Nephron (organoid): ENCODE data around the gene BACE1-AS.

Experiments used
- H3K27ac Mint-ChIP-seq, 3 experiments: 2 replicates each; pipeline ENCODE4 v1.8.0; 2020; ENCODE audit warnings: mixed read lengths in 3 of 3, mild to moderate bottlenecking in 2 of 3, moderate library complexity in 1 of 3
- H3K27me3 Mint-ChIP-seq: 2 replicates; pipeline ENCODE4 v1.8.0; 2021; ENCODE audit warnings: low read depth, mild to moderate bottlenecking, moderate library complexity, mixed read lengths
- H3K36me3 Mint-ChIP-seq: 2 replicates; pipeline ENCODE4 v1.8.0; 2020; ENCODE audit warnings: low read depth, mixed read lengths
- H3K4me1 Mint-ChIP-seq: 2 replicates; pipeline ENCODE4 v1.8.0; 2020; ENCODE audit warnings: mixed read lengths
- H3K4me3 Mint-ChIP-seq, 3 experiments: 2 replicates each; pipeline ENCODE4 v1.8.0; 2020; ENCODE audit warnings: mild to moderate bottlenecking in 3 of 3, mixed read lengths in 3 of 3, moderate library complexity in 2 of 3
- H3K9me3 Mint-ChIP-seq: 2 replicates; pipeline ENCODE4 v1.8.0; 2020; ENCODE audit warnings: mixed read lengths
- CTCF ChIP-seq, 3 experiments: fragments of 200-600 bp; sonication (generic); IDR thresholded peaks; one replicate each; pipeline ENCODE4 v1.5.0; 2021; ENCODE audit warnings: antibody characterized with exemption in 3 of 3; ENCODE audit not compliant: unreplicated experiment in 3 of 3

BACE1-AS gene

GRCh38 chr11:117300773-117301172 is 9.6 kb downstream of the BACE1-AS start:
- Mint-ChIP-seq H3K36me3 (no peaks in the 10 kb centered on the region), H3K27me3 (peaks cover 7% of the 10 kb centered on the region), H3K4me1 (peaks cover 39% of the 10 kb centered on the region), H3K4me3 (peak overlapping the region; percentile 46 to 63 (median 50)), H3K9me3 (no peaks in the 10 kb centered on the region), H3K27ac (peak overlapping the region; percentile 92 to 98 (median 95))
- no peak for TF ChIP-seq CTCF (IDR thresholded peaks at IDR 0.05; ENCODE audit: unreplicated experiment in 3 of 3)

GRCh38 chr11:117302228-117302627 is 11.1 kb downstream of the BACE1-AS start:
- no peaks in the 10 kb centered on the region for H3K36me3 Mint-ChIP-seq
- H3K4me3 Mint-ChIP-seq, result no peak overlapping the region
- H3K27ac Mint-ChIP-seq, result peak overlapping the region in 2 of 3 experiments; percentile 76 to 95
- H3K9me3 Mint-ChIP-seq, result no peaks in the 10 kb centered on the region
- TF ChIP-seq CTCF (IDR thresholded peaks at IDR 0.05; ENCODE audit: unreplicated experiment in 3 of 3), result no peak
- H3K27me3 Mint-ChIP-seq, result peaks cover 7% of the 10 kb centered on the region
- peaks cover 35% of the 10 kb centered on the region for H3K4me1 Mint-ChIP-seq

GRCh38 chr11:117303101-117303500 is 12.0 kb downstream of the BACE1-AS start:
- Mint-ChIP-seq H3K36me3 (no peaks in the 10 kb centered on the region), H3K4me1 (peaks cover 35% of the 10 kb centered on the region), H3K27ac (peak overlapping the region in 2 of 3 experiments; percentile 68 to 95), H3K27me3 (peaks cover 7% of the 10 kb centered on the region), H3K9me3 (no peaks in the 10 kb centered on the region), H3K4me3 (no peak overlapping the region)
- TF ChIP-seq CTCF (IDR thresholded peaks at IDR 0.05; ENCODE audit: unreplicated experiment in 3 of 3), result no peak

GRCh38 chr11:117303646-117304315 is 12.6 kb downstream of the BACE1-AS start:
- no peaks in the 10 kb centered on the region for H3K36me3 Mint-ChIP-seq
- no peak for TF ChIP-seq CTCF (IDR thresholded peaks at IDR 0.05; ENCODE audit: unreplicated experiment in 3 of 3)
- H3K27me3 Mint-ChIP-seq, result peaks cover 7% of the 10 kb centered on the region
- H3K4me3 Mint-ChIP-seq, result no peak overlapping the region
- no peaks in the 10 kb centered on the region for H3K9me3 Mint-ChIP-seq
- peaks cover 35% of the 10 kb centered on the region for H3K4me1 Mint-ChIP-seq
- no peak overlapping the region for H3K27ac Mint-ChIP-seq

GRCh38 chr11:117305145-117305544 is 14.0 kb downstream of the BACE1-AS start:
- Mint-ChIP-seq H3K4me1 (peaks cover 23% of the 10 kb centered on the region), H3K4me3 (no peak overlapping the region), H3K27ac (no peak overlapping the region), H3K36me3 (no peaks in the 10 kb centered on the region), H3K9me3 (no peaks in the 10 kb centered on the region), H3K27me3 (peaks cover 3% of the 10 kb centered on the region)
- TF ChIP-seq CTCF (IDR thresholded peaks at IDR 0.05; ENCODE audit: unreplicated experiment in 3 of 3), result no peak

GRCh38 chr11:117309310-117309709 is 18.2 kb downstream of the BACE1-AS start:
- no peak overlapping the region for H3K27ac Mint-ChIP-seq
- no peaks in the 10 kb centered on the region for H3K9me3 Mint-ChIP-seq
- H3K36me3 Mint-ChIP-seq, result no peaks in the 10 kb centered on the region
- no peaks in the 10 kb centered on the region for H3K27me3 Mint-ChIP-seq
- H3K4me3 Mint-ChIP-seq, result no peak overlapping the region
- H3K4me1 Mint-ChIP-seq, result peaks cover 15% of the 10 kb centered on the region
- TF ChIP-seq CTCF (IDR thresholded peaks at IDR 0.05; ENCODE audit: unreplicated experiment in 3 of 3), result no peak
